Lung (tissue), 12 donors: Measurements from ENCODE around the gene UBE2H. TPM values are rescaled to one million over a fixed set of nuclear protein-coding genes. Genes with fewer than 3 reads are reported as not detected.
A peak's percentile ranks its signal among the peaks of the same experiment; 100 is the strongest.

Experiments
- ATAC-seq: fragments of 200-7000 bp; cut with Tn5 transposase; one replicate; pipeline ENCODE4 v1.9.1; 2020; ENCODE audit warnings: moderate number of reproducible peaks; ENCODE audit not compliant: insufficient read depth, low FRiP score
- DNase-seq, 3 donors: peaks; one replicate each; pipeline ENCODE4 v3.0.0-alpha.2; 2013 to 2017
- H3K27ac ChIP-seq, 2 donors: one replicate each; pipeline ENCODE4 v1.5.1; 2013; ENCODE audit warnings: mild to moderate bottlenecking in 2 of 2, moderate library complexity in 2 of 2, control low read depth in 1 of 2, inconsistent platforms in 1 of 2, low read depth in 1 of 2, low read length in 1 of 2
- H3K27me3 ChIP-seq, 3 donors: one replicate each; pipeline ENCODE4 v1.5.1; 2013; ENCODE audit warnings: low read length in 2 of 3; ENCODE audit not compliant: control insufficient read depth in 3 of 3, insufficient read depth in 3 of 3
- H3K36me3 ChIP-seq, 4 donors: one replicate each; pipeline ENCODE4 v1.5.1; 2013; ENCODE audit warnings: low read length in 4 of 4, mild to moderate bottlenecking in 1 of 4, moderate library complexity in 1 of 4; ENCODE audit not compliant: control insufficient read depth in 4 of 4, insufficient read depth in 4 of 4
- H3K4me1 ChIP-seq, 5 donors: one replicate each; pipeline ENCODE4 v1.5.1; 2013; ENCODE audit warnings: low read length in 5 of 5, mild to moderate bottlenecking in 2 of 5, moderate library complexity in 1 of 5; ENCODE audit not compliant: control insufficient read depth in 5 of 5, insufficient read depth in 5 of 5
- H3K4me3 ChIP-seq: one replicate; pipeline ENCODE4 v1.5.1; 2013; ENCODE audit warnings: mild to moderate bottlenecking, control low read depth, moderate library complexity
- H3K9ac ChIP-seq, 2 donors: one replicate each; pipeline ENCODE4 v1.5.1; 2013; ENCODE audit warnings: low read length in 2 of 2, control low read depth in 1 of 2; ENCODE audit not compliant: insufficient read depth in 1 of 2
- H3K9me3 ChIP-seq, 4 donors: one replicate each; pipeline ENCODE4 v1.5.1; 2013; ENCODE audit warnings: low read length in 3 of 4, mild to moderate bottlenecking in 1 of 4, moderate library complexity in 1 of 4; ENCODE audit not compliant: control insufficient read depth in 4 of 4, insufficient read depth in 3 of 4
- CTCF ChIP-seq: IDR thresholded peaks from 2 replicates; pipeline ENCODE4 v1.5.1; 2012; ENCODE audit warnings: mild to moderate bottlenecking; ENCODE audit errors: control extremely low read depth, extremely low read depth
- WGBS, 2 donors: extraction: QIAGEN DNeasy Blood & Tissue Kit; methylation state at CpG; one replicate each; pipeline ENCODE4 v1.1.7; 2013; 5-methylcytosine and 5-hydroxymethylcytosine counted together
- polyA plus RNA-seq, 2 donors: library from polyadenylated mRNA; stranded (reverse); fragments of 200-250 nt; gene quantifications; one replicate each; pipeline ENCODE4 v1.2.1, GENCODE V29; 2013
- total RNA-seq, 2 donors: library from RNA; depleted of rRNA in 1 of 2; stranded (reverse); fragments of >200 nt in 1 of 2; gene quantifications; one replicate each; pipeline ENCODE4 v1.2.1, GENCODE V29; 2014 to 2021
- donor health status: control.
- donor health status: control.
- donor health status: Bipolar disorder and iron deficiency.
- donor health status: healthy.
- donor health status: DM: yes; HTN: yes; CAD: no.

UBE2H gene
- total and polyA plus RNA-seq, 4 donors = 23.0 to 102 (median 49.7) TPM

GRCh38 chr7:129845972-129846327 is 106.8 kb downstream of the UBE2H start:
- Histone ChIP-seq H3K4me1 (peaks cover 0 to 35% (median 0%) of the 10 kb centered on the region in 5 donors), H3K9me3 (no peaks in the 10 kb centered on the region), H3K4me3 (no peak overlapping the region), H3K9ac (no peak overlapping the region), H3K36me3 (peaks cover 0 to 4% (median under 1%) of the 10 kb centered on the region in 4 donors), H3K27me3 (no peaks in the 10 kb centered on the region), H3K27ac (no peak overlapping the region)
- DNase-seq (no peak), ATAC-seq (peak; percentile 27)
- no peak for TF ChIP-seq CTCF
- WGBS, 2 donors = 98 to 100% methylated on average over 1 of the region's 1 CpG

- Histone ChIP-seq H3K9me3 (no peaks in the 10 kb centered on the region), H3K27me3 (no peaks in the 10 kb centered on the region), H3K4me1 (peaks cover 0 to 37% (median 2%) of the 10 kb centered on the region in 5 donors), H3K36me3 (peaks cover 0 to 4% (median 0%) of the 10 kb centered on the region in 4 donors), H3K4me3 (no peak overlapping the region), H3K9ac (no peak overlapping the region), H3K27ac (peak overlapping the region in 1 of 2 donors; percentile 55)
- peak; percentile 27 for ATAC-seq
- DNase-seq = no peak
- no peak for TF ChIP-seq CTCF
- 77 to 82% methylated on average over 3 of the region's 3 CpGs for WGBS, 2 donors
Observed at GRCh38 chr7:129845178-129845971, 107.4 kb downstream of the UBE2H start.

- Histone ChIP-seq H3K27ac (peak overlapping the region in 1 of 2 donors; percentile 54), H3K4me3 (no peak overlapping the region), H3K4me1 (peaks cover 0 to 38% (median 2%) of the 10 kb centered on the region in 5 donors), H3K9me3 (no peaks in the 10 kb centered on the region), H3K36me3 (peaks cover 0 to 4% (median 0%) of the 10 kb centered on the region in 4 donors), H3K27me3 (no peaks in the 10 kb centered on the region), H3K9ac (no peak overlapping the region)
- TF ChIP-seq CTCF = no peak
- no peak for ATAC-seq
- DNase-seq = no peak
- WGBS, 2 donors = 62 to 71% methylated on average over 7 of the region's 7 CpGs
Observed at GRCh38 chr7:129843978-129844840, 108.6 kb downstream of the UBE2H start.
